ENCODE measurements around the gene PLAAT5.

GRCh38 chr11:63444160-63444559, 46.8 kb downstream of the PLAAT5 start:
- TF ChIP-seq ZNF83 (CRISPR knock-in tag; IDR thresholded peaks at IDR 0.05; ENCODE audit: borderline replicate concordance) (no peak), POLR2AphosphoS2 (IDR thresholded peaks at IDR 0.05; ENCODE audit: low read depth, low read length) (no peak)

Data from HepG2 (cell line).